HG02885 (cell line): ENCODE measurements around the gene KCP.
A peak's percentile ranks its signal among the peaks of the same experiment; 100 is the strongest.
"Not testable (repeated sequence)": the region's sequence is repeated elsewhere in the genome, so short reads cannot be mapped to it uniquely, and the experiment has no call there.

Experiments used
- ATAC-seq: cut with Tn5 transposase; IDR thresholded peaks from one replicate; pipeline ENCODE4 v1.9.1; 2021; ENCODE audit warnings: mild to moderate bottlenecking; ENCODE audit not compliant: unreplicated experiment, poor library complexity

KCP gene

GRCh38 chr7:128910569-128910945, at the start of gene KCP:
TSS of gene KCP (minus strand) at chr7:128910709. CDS start at chr7:128910676, 33 bp downstream.
- no peak for ATAC-seq

GRCh38 chr7:128959296-128959695, 48.8 kb upstream of the KCP start:
- ATAC-seq: no peak

- no peak for ATAC-seq
Observed at GRCh38 chr7:128955981-128956380, 45.5 kb upstream of the KCP start.

DNA sequence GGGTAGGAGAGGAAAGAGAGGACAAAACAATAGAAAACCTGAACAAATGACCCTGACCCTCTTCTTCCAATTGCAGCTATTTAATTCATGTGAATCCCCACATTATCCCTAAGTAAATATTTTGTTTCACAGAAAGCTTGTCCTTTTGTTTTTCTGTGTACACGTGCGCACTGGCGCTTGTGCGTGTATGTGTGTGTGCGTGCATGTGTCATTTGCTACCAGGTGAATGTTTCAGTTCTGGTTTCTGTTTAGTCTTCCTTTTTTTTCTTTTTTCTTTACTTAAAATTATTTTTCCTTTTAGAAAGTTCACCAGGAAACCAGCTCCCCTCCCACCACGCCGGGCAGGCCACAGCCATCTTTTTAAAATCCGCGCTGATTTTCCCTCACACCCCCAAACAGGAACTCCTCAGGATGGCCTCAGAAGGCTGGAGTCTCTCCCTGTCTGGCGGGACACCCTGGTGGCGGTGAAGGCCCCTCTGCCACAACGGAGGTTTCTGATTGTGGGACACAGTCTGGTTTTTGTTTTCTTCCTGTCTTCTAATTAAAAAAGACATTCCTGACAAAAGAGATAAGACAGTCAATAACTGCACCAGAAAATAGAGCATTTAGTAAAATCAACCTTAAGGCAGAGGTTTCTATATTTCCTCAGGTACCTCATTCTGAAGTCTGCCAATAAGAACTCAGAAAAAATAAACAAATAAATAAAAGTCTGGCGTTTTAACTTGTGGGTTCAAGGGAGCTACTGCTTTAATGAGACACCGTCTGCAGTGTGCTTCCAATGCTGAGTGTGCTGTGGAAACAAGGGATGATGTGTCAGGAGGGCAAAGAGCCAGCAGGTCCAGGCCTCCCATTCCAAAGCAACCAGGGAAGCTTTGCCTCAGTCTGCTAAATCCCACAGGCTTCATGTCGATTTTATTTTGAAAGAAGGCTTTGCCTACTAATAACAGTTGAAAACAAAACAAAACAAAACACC, 44.6 kb upstream of the KCP start:
- ATAC-seq: peak; percentile 71

- no peak for ATAC-seq
Observed at GRCh38 chr7:128954150-128954549, 43.6 kb upstream of the KCP start.

GRCh38 chr7:128951296-128951695, 40.8 kb upstream of the KCP start:
- ATAC-seq: no peak

DNA sequence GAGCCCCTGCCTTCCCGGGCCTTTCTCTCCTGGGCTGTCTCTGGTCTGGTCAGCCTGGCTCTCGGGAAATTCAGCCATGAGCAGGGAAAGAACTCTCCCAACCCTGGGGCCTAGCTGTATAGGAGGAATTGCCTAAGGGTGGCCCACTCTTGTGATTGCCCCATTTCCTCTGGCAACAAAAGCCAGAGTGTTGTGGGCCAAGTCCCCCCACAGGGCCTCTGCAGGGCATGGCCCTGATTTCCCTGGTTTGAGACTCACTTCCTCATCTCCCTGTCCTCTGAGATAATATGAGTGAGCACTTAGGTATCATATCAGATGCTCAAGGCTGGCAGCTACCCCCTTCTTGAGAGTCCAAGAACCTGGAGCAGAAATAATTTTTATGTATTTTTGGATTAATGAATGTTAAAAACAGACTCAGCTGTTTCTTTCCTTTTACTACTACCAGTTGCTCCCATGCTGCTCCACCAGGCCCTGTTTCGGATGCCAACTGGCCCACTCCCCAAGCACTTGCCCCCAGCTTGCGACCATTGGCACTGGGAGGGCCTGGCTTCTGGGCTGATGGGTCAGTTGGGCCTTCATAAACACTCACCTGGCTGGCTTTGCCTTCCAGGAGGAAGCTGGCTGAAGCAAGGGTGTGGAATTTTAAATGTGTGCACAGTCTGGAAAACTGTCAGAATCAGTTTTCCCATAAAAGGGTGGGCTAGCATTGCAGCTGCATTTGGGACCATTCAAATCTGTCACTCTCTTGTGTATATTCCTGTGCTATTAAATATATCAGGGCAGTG, 38.7 kb upstream of the KCP start:
- no peak for ATAC-seq

DNA sequence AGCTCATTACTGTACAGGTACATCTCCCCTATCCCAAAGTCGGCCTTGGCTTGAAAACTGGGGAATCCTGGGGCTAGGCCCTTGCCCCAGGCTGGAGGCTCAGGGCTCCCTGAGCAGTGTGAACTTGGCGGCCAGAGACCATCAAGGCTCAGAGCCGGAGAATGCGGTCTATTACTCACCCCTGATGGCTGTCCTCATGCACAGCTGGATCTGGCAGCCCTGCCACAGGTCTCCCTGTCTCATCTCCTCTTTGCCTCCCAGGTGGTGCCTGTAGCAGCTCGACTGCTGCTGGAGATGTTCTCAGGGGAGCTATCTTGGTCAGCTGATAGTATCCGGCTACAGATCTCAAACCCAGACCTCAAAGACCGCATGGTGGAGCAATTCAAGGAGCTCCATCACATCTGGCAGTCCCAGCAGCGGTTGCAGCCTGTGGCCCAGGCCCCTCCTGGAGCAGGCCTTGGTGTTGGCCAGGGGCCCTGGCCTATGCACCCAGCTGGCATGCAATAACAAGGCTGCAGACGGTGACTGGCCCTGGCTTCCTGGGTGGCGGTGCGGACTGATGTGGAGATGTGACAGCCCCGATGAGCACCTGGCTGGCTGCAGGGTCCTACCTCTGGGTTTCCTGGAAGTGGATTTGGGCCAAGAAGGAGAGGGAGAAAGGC, 37.9 kb upstream of the KCP start:
- ATAC-seq: no peak

DNA sequence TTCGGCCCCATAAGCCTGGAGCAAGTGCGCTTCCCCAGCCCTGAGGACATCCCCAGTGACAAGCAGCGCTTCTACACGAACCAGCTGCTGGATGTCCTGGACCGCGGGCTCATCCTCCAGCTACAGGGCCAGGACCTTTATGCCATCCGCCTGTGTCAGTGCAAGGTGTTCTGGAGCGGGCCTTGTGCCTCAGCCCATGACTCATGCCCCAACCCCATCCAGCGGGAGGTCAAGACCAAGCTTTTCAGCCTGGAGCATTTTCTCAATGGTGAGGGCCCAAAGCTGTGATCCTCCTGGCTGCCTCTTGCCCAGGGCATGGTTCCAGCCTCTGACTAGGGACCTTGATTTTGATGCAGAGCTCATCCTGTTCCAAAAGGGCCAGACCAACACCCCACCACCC, 37.3 kb upstream of the KCP start:
- ATAC-seq: no peak

DNA sequence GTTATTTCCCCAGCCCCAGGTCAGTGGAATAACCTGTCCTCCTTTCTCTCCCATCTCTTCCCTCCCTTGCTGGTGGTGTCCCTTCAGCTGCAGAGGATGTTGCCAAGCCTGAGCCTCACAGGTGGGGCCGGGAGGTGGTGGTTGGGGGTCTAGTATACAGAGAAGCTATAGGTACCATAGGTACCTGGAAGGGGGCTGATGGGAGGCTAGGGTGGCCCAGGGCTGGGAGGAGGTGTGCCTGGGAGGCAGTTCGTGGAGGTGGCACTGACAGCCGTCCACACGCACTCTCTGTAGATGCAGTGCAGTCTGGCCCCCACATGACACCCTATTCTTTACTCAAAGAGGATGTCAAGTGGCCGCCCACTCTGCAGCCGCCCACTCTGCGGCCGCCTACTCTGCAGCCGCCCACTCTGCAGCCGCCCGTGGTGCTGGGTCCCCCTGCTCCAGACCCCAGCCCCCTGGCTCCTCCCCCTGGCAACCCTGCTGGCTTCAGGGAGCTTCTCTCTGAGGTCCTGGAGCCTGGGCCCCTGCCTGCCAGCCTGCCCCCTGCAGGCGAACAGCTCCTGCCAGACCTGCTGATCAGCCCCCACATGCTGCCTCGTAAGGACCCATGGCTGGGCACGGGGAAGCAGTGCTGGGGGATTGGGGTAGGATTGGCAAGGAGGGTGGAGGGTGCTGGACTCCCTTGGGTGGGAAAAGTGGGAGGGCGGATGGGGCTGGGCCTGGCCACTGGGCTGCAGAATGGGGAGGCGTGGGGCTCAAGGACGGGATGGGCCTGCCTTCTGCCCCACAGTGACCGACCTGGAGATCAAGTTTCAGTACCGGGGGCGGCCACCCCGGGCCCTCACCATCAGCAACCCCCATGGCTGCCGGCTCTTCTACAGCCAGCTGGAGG, 36.7 kb upstream of the KCP start:
- ATAC-seq: no peak

GRCh38 chr7:128945668-128946366, 35.3 kb upstream of the KCP start:
- ATAC-seq: no peak

- no peak for ATAC-seq
Observed at GRCh38 chr7:128944487-128945236, 34.2 kb upstream of the KCP start.

- not testable (repeated sequence) for ATAC-seq
Observed at GRCh38 chr7:128943251-128943650, 32.7 kb upstream of the KCP start.

GRCh38 chr7:128941946-128942526, 31.5 kb upstream of the KCP start:
- ATAC-seq: no peak

DNA sequence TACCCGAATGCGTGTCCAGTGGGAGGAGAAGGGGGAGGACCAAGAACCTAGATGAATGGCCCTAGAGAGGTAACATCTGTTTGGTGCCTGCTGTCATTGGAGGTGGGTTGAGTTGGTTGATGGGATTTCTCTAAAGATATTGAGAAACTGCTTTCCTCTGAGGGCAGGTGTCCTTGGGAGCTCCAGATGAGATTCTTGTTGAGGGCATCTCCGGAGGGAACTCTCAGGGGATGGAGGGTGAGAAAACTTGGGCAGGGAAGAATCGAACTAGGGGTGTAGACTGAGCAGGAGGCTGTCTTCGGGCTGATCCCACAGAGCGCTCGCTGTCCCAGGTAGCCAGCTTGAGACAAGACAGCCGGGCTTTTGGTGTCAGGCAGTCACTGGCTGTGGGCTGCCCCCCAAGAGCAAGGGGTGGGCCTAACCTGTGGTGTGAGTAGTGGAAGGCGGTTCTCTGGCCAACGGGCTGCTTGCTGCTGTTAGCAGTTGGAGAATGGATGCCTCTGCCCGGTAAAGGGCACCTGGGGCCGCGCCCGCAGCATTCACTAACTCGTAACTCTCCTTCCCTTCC, 30.9 kb upstream of the KCP start:
- ATAC-seq: no peak

- peak; percentile 59 for ATAC-seq
Observed at GRCh38 chr7:128940494-128941322, 30.2 kb upstream of the KCP start.

- peak; percentile 29 for ATAC-seq
Observed at GRCh38 chr7:128939861-128940410, 29.4 kb upstream of the KCP start.
